HL-60/S4 (cell line): ENCODE measurements around the gene HOXB6.

ENCODE experiments used
- in situ Hi-C: fragments of 300-500 bp; cut with MboI; formaldehyde crosslinking; loops from 2 replicates; pipeline ENCODE4 v1.14.3; 2022; ENCODE audit warnings: low sequenced_read_pairs

The HOXB6 gene

GRCh38 chr17:48624118-48624517 lies 19.3 kb upstream of the HOXB6 start:
- in situ Hi-C loops = no loop called here

- in situ Hi-C loops = no loop called here
These were observed 18.8 kb upstream of the HOXB6 start for GRCh38 chr17:48623583-48623982.

GRCh38 chr17:48622857-48623256 lies 18.1 kb upstream of the HOXB6 start:
- in situ Hi-C loops = no loop called here

- in situ Hi-C loops = no loop called here
These were observed 16.9 kb upstream of the HOXB6 start for GRCh38 chr17:48621410-48622392.

- in situ Hi-C loops = no loop called here
These were observed 15.8 kb upstream of the HOXB6 start for GRCh38 chr17:48620461-48621139.

- in situ Hi-C loops = no loop called here
These were observed 15.2 kb upstream of the HOXB6 start for GRCh38 chr17:48619826-48620449.

- in situ Hi-C loops = no loop called here
These were observed 13.6 kb upstream of the HOXB6 start for GRCh38 chr17:48618256-48618896.

GRCh38 chr17:48617471-48618255 lies 12.9 kb upstream of the HOXB6 start:
- in situ Hi-C loops = no loop called here

- in situ Hi-C loops = no loop called here
These were observed 12.1 kb upstream of the HOXB6 start for GRCh38 chr17:48616717-48617470.

GRCh38 chr17:48615963-48616716 lies 11.4 kb upstream of the HOXB6 start:
- in situ Hi-C loops = no loop called here

- in situ Hi-C loops = no loop called here
These were observed 10.5 kb upstream of the HOXB6 start, which contains the start of gene HOXB8 for GRCh38 chr17:48615047-48615962. TSS of gene HOXB8 (minus strand) at chr17:48615292. CDS start at chr17:48614704, 588 bp downstream.

- in situ Hi-C loops = no loop called here
These were observed 9.3 kb upstream of the HOXB6 start for GRCh38 chr17:48613862-48614694.

- in situ Hi-C loops = no loop called here
These were observed 8.3 kb upstream of the HOXB6 start for GRCh38 chr17:48612854-48613691.

GRCh38 chr17:48612456-48612853 lies 7.7 kb upstream of the HOXB6 start:
- in situ Hi-C loops = no loop called here

GRCh38 chr17:48611681-48612455 lies 7.1 kb upstream of the HOXB6 start:
- in situ Hi-C loops = no loop called here
